HEK293 (cell line): ENCODE data around the gene KRTAP10-11.
"Not testable (repeated sequence)": the region's sequence is repeated elsewhere in the genome, so short reads cannot be mapped to it uniquely, and the experiment has no call there.

ENCODE experiments used
- CTCF ChIA-PET: fragments of 350-600 bp; formaldehyde crosslinking; extraction: SDS; loops from one replicate; lab custom pipeline; 2021; ENCODE audit warnings: antibody characterized with exemption; lab: Yijun Ruan, JAX
- POLR2A ChIA-PET: fragments of 300-600 bp; formaldehyde crosslinking; extraction: SDS; loops from one replicate; lab custom pipeline; 2020; ENCODE audit warnings: antibody characterized with exemption, inconsistent platforms; lab: Yijun Ruan, JAX
- H3K27ac ChIP-seq: fragments of 200-500 bp; sonication (Bioruptor generic); 2 replicates; pipeline ENCODE4 v1.5.1; 2014; ENCODE audit warnings: low read depth, low read length, control low read depth, inconsistent platforms; ENCODE audit errors: extremely low read depth
- H3K36me3 ChIP-seq, 2 experiments: fragments of 200-500 bp in 1 of 2; sonication (Bioruptor generic) in 1 of 2; 1 replicate in 1 of 2; 2 replicates in 1 of 2; pipeline ENCODE4 v1.5.1; 2014 to 2017; ENCODE audit warnings: inconsistent platforms in 2 of 2, low read length in 2 of 2; ENCODE audit not compliant: control insufficient read depth in 2 of 2, insufficient read depth in 1 of 2
- H3K4me1 ChIP-seq: fragments of 200-500 bp; sonication (Bioruptor generic); 2 replicates; pipeline ENCODE4 v1.5.1; 2014; ENCODE audit warnings: mild to moderate bottlenecking, low read length, inconsistent platforms; ENCODE audit not compliant: control insufficient read depth, insufficient read depth
- H3K4me3 ChIP-seq: 2 replicates; pipeline ENCODE4 v1.5.1; 2011; ENCODE audit warnings: low read depth, mild to moderate bottlenecking, control low read depth, low read length, moderate library complexity
- H3K9me3 ChIP-seq: fragments of 200-500 bp; sonication (Bioruptor generic); 2 replicates; pipeline ENCODE4 v1.5.1; 2014; ENCODE audit warnings: low read depth, low read length, inconsistent platforms; ENCODE audit not compliant: control insufficient read depth, insufficient read depth
- MZF1 ChIP-seq: fragments of 450-650 bp; formaldehyde crosslinking; IDR thresholded peaks from 2 replicates; pipeline ENCODE4 v1.5.1; 2017; ENCODE audit warnings: missing biosample characterization, missing genetic modification characterization, borderline replicate concordance
- TCF7L2 ChIP-seq: IDR thresholded peaks from 2 replicates; pipeline ENCODE4 v1.6.1; 2011; ENCODE audit warnings: low read depth, mild to moderate bottlenecking, inconsistent platforms, low read length, moderate library complexity, borderline replicate concordance
- ZBTB20 ChIP-seq: fragments of 450-650 bp; formaldehyde crosslinking; IDR thresholded peaks from 2 replicates; pipeline ENCODE4 v1.5.1; 2016; ENCODE audit warnings: missing biosample characterization, missing genetic modification characterization
- ZNF121 ChIP-seq: fragments of 450-650 bp; formaldehyde crosslinking; IDR thresholded peaks from 2 replicates; pipeline ENCODE4 v1.5.1; 2016; ENCODE audit warnings: missing biosample characterization, missing genetic modification characterization
- ZNF146 ChIP-seq: fragments of 450-650 bp; formaldehyde crosslinking; IDR thresholded peaks from 2 replicates; pipeline ENCODE4 v1.5.1; 2016; ENCODE audit warnings: missing biosample characterization, missing genetic modification characterization
- ZNF211 ChIP-seq: fragments of 450-650 bp; formaldehyde crosslinking; IDR thresholded peaks from 2 replicates; pipeline ENCODE4 v1.5.1; 2016; ENCODE audit warnings: low read depth, missing biosample characterization, missing genetic modification characterization
- ZNF366 ChIP-seq: fragments of 450-650 bp; formaldehyde crosslinking; conservative IDR thresholded peaks from 2 replicates; pipeline ENCODE4 v1.5.1; 2016; ENCODE audit warnings: missing biosample characterization, missing genetic modification characterization
- ZNF561 ChIP-seq: fragments of 450-650 bp; IDR thresholded peaks from 2 replicates; pipeline ENCODE4 v1.5.1; 2018; ENCODE audit warnings: missing biosample characterization, missing genetic modification characterization, borderline replicate concordance
- ZNF677 ChIP-seq: fragments of 450-650 bp; IDR thresholded peaks from 2 replicates; pipeline ENCODE4 v1.5.0; 2018; ENCODE audit warnings: missing biosample characterization, mild to moderate bottlenecking, missing genetic modification characterization, moderate library complexity
- ZNF768 ChIP-seq: fragments of 450-650 bp; formaldehyde crosslinking; IDR thresholded peaks from 2 replicates; pipeline ENCODE4 v1.5.1; 2018; ENCODE audit warnings: missing biosample characterization, mild to moderate bottlenecking, missing genetic modification characterization
- ZNF776 ChIP-seq: fragments of 450-650 bp; formaldehyde crosslinking; IDR thresholded peaks from 2 replicates; pipeline ENCODE4 v1.5.0; 2017; ENCODE audit warnings: missing biosample characterization, missing genetic modification characterization, borderline replicate concordance
- ZNF785 ChIP-seq: fragments of 450-650 bp; formaldehyde crosslinking; IDR thresholded peaks from 2 replicates; pipeline ENCODE4 v1.5.1; 2016; ENCODE audit warnings: missing biosample characterization, missing genetic modification characterization
- TF ChIP-seq, protein P1 (sequence below): fragments of 450-650 bp; IDR thresholded peaks from 2 replicates; pipeline ENCODE4 v1.5.1; 2018; ENCODE audit warnings: missing biosample characterization, mild to moderate bottlenecking, missing genetic modification characterization
- TF ChIP-seq, protein P2 (sequence below): fragments of 450-650 bp; formaldehyde crosslinking; IDR thresholded peaks from 2 replicates; pipeline ENCODE4 v1.5.1; 2016; ENCODE audit warnings: missing biosample characterization, missing genetic modification characterization, low read depth
- TF ChIP-seq, protein P3 (sequence below): fragments of 450-650 bp; formaldehyde crosslinking; IDR thresholded peaks from 2 replicates; pipeline ENCODE4 v1.5.1; 2016; ENCODE audit warnings: missing biosample characterization, missing genetic modification characterization
- TF ChIP-seq, protein P4 (sequence below): fragments of 450-650 bp; formaldehyde crosslinking; IDR thresholded peaks from 2 replicates; pipeline ENCODE4 v1.5.1; 2016; ENCODE audit warnings: missing biosample characterization, missing genetic modification characterization

The KRTAP10-11 gene, protein sequence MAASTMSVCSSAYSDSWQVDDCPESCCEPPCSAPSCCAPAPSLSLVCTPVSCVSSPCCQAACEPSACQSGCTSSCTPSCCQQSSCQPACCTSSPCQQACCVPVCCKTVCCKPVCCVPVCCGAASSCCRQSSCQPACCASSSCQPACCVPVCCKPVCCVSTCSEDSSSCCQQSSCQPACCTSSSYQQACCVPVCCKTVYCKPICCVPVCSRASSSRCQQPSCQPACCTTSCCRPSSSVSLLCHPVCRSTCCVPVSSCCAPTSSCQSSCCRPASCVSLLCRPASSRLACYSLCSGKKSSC

DNA sequence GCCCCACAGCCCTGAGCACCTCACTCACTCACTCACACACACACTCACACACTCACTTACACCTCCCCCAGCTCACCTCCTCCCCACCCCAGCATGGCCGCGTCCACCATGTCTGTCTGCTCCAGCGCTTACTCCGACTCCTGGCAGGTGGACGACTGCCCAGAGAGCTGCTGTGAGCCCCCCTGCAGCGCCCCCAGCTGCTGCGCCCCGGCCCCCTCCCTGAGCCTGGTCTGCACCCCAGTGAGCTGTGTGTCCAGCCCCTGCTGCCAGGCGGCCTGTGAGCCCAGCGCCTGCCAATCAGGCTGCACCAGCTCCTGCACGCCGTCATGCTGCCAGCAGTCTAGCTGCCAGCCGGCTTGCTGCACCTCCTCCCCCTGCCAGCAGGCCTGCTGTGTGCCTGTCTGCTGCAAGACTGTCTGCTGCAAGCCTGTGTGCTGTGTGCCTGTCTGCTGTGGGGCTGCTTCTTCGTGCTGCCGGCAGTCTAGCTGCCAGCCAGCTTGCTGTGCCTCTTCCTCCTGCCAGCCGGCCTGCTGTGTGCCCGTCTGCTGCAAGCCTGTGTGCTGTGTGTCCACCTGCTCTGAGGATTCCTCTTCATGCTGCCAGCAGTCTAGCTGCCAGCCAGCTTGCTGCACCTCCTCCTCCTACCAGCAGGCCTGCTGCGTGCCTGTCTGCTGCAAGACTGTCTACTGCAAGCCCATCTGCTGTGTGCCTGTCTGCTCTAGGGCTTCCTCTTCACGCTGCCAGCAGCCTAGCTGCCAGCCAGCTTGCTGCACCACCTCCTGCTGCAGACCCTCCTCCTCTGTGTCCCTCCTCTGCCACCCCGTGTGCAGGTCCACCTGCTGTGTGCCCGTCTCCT, at the start of gene KRTAP10-11:
TSS of gene KRTAP10-11 (plus strand) at position 49 of the 856 bp plus-strand sequence. CDS start at position 94, 45 bp downstream.
- H3K27ac ChIP-seq, H3K4me3 ChIP-seq, H3K4me1 ChIP-seq, H3K36me3 ChIP-seq, POLR2A ChIA-PET, H3K9me3 ChIP-seq: not testable (repeated sequence)
- CTCF ChIA-PET, result interaction anchor here (0.6 kb wide), 1 partner anchor 91 kb away, joined by 3 read pairs; no protein-coding TSS in a partner anchor

DNA sequence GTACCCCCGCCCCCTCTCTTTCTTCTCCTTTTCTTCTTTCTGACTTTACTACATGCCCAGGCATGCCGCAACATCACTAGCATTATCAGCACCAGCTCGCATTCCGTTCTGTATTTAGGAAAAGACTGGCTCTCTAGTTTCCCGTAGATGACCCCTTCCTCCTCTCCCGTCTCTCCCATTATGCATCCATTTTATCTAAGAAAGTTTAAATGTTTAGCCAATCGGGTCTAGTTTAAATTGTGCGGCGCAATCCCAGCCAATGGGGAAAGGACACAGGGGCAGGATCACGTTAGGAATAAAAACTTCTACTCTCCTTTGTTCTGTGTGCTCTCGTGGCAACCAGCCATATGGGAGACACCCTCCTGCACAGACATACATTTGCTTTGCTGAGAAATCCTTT, 48.2 kb upstream of the KRTAP10-11 start:
- no peaks in the 10 kb centered on the region for H3K4me1 ChIP-seq
- TF ChIP-seq MZF1 (tag by site-specific recombination) (no peak), ZNF211 (no peak)
- H3K9me3 ChIP-seq, result no peaks in the 10 kb centered on the region
- H3K36me3 ChIP-seq, result no peaks in the 10 kb centered on the region
- POLR2A ChIA-PET, result no interaction called here
- no peak overlapping the region for H3K4me3 ChIP-seq
- no peak overlapping the region for H3K27ac ChIP-seq
- CTCF ChIA-PET, result no interaction called here

DNA sequence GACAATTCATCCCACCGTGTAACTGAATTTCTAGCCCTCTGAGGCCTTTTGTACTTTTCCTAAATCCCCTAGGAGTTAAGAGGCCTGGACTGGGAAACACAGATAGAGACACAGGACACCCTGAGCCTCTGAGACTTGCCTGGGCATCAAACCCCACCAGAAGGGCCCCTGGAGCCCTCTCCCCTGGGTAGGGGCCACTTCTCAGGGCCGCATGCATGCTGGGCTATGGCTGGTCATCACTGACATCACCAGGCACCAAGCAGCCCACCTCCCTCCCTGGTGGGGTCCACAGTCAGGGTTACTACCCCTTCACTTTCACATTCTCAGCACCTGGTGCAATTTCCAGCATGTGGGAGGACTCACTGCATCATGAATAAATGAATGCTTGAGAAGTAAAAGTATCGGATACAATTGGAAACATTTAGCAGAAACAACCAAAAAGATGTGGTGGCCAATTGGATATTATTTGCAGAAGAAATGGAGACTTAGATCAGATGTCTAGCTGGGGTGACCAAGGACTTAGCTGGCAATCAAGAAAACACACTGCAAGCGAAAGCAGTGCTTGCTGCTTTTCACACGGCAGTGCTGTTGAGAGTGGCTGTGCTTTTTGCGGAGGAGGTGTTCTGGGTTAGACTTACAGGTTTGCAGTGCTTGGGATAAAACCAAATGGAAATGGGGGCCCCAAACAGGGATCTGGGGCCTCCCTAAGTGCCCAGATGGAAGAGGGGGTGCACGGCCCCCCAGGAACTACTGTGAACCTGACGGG, 46.8 kb upstream of the KRTAP10-11 start:
- CTCF ChIA-PET, result interaction anchor here (0.5 to 0.9 kb wide), 4 partner anchors 44 to 1144 kb away, joined by 3 read pairs; no protein-coding TSS in a partner anchor
- POLR2A ChIA-PET, result no interaction called here
- Histone ChIP-seq H3K27ac (no peak overlapping the region), H3K36me3 (no peaks in the 10 kb centered on the region), H3K9me3 (no peaks in the 10 kb centered on the region), H3K4me1 (no peaks in the 10 kb centered on the region), H3K4me3 (no peak overlapping the region)
- TF ChIP-seq ZNF121 (tag by site-specific recombination) (no peak), ZNF776 (tag by site-specific recombination) (no peak), TCF7L2 (no peak), ZNF768 (tag by site-specific recombination) (no peak), ZBTB20 (tag by site-specific recombination) (no peak), ZNF785 (tag by site-specific recombination) (no peak), ZNF366 (no peak), ZNF677 (tag by site-specific recombination) (no peak), ZNF146 (tag by site-specific recombination) (no peak), ZNF561 (tag by site-specific recombination) (no peak)
- TF ChIP-seq, protein P1, sequence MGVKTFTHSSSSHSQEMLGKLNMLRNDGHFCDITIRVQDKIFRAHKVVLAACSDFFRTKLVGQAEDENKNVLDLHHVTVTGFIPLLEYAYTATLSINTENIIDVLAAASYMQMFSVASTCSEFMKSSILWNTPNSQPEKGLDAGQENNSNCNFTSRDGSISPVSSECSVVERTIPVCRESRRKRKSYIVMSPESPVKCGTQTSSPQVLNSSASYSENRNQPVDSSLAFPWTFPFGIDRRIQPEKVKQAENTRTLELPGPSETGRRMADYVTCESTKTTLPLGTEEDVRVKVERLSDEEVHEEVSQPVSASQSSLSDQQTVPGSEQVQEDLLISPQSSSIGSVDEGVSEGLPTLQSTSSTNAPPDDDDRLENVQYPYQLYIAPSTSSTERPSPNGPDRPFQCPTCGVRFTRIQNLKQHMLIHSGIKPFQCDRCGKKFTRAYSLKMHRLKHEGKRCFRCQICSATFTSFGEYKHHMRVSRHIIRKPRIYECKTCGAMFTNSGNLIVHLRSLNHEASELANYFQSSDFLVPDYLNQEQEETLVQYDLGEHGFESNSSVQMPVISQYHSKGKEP (tag by site-specific recombination), result no peak
- TF ChIP-seq, protein P2, sequence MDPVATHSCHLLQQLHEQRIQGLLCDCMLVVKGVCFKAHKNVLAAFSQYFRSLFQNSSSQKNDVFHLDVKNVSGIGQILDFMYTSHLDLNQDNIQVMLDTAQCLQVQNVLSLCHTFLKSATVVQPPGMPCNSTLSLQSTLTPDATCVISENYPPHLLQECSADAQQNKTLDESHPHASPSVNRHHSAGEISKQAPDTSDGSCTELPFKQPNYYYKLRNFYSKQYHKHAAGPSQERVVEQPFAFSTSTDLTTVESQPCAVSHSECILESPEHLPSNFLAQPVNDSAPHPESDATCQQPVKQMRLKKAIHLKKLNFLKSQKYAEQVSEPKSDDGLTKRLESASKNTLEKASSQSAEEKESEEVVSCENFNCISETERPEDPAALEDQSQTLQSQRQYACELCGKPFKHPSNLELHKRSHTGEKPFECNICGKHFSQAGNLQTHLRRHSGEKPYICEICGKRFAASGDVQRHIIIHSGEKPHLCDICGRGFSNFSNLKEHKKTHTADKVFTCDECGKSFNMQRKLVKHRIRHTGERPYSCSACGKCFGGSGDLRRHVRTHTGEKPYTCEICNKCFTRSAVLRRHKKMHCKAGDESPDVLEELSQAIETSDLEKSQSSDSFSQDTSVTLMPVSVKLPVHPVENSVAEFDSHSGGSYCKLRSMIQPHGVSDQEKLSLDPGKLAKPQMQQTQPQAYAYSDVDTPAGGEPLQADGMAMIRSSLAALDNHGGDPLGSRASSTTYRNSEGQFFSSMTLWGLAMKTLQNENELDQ (tag by site-specific recombination), result no peak
- TF ChIP-seq, protein P3, sequence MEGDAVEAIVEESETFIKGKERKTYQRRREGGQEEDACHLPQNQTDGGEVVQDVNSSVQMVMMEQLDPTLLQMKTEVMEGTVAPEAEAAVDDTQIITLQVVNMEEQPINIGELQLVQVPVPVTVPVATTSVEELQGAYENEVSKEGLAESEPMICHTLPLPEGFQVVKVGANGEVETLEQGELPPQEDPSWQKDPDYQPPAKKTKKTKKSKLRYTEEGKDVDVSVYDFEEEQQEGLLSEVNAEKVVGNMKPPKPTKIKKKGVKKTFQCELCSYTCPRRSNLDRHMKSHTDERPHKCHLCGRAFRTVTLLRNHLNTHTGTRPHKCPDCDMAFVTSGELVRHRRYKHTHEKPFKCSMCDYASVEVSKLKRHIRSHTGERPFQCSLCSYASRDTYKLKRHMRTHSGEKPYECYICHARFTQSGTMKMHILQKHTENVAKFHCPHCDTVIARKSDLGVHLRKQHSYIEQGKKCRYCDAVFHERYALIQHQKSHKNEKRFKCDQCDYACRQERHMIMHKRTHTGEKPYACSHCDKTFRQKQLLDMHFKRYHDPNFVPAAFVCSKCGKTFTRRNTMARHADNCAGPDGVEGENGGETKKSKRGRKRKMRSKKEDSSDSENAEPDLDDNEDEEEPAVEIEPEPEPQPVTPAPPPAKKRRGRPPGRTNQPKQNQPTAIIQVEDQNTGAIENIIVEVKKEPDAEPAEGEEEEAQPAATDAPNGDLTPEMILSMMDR (tag by site-specific recombination), result no peak
- TF ChIP-seq, protein P4, sequence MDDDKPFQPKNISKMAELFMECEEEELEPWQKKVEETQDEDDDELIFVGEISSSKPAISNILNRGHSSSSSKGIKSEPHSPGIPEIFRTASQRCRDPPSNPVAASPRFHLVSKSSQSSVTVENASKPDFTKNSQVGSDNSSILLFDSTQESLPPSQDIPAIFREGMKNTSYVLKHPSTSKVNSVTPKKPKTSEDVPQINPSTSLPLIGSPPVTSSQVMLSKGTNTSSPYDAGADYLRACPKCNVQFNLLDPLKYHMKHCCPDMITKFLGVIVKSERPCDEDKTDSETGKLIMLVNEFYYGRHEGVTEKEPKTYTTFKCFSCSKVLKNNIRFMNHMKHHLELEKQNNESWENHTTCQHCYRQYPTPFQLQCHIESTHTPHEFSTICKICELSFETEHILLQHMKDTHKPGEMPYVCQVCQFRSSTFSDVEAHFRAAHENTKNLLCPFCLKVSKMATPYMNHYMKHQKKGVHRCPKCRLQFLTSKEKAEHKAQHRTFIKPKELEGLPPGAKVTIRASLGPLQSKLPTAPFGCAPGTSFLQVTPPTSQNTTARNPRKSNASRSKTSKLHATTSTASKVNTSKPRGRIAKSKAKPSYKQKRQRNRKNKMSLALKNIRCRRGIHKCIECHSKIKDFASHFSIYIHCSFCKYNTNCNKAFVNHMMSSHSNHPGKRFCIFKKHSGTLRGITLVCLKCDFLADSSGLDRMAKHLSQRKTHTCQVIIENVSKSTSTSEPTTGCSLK (tag by site-specific recombination), result no peak
